ENCODE results near the gene CYSRT1.

The CYSRT1 gene

DNA sequence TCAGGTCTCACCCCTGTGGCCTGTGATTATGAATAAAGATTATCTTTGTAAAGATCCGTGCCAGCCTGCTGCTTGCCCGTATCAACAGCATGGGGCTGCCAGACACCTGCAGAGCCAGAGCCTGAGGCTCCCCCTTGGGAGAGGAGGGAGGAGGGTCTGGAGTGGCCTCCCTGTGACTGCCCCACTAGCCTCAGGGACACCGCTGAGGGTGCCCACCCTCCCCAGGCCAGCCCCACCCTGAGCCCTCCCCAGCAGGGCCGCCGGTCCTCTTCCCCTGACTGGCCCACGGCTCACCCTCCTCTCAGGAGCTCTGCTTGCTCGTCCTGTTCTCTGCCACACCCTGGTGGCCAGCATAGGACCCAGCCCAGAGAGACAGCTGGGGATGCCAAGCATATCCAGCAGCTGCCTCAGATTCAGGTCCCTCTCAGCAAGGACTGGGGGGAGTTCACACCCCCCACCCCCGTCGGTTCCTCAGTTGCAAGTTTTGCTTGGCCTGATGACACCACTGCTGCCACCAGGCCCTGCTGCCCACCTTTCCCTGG lies 34.6 kb upstream of the CYSRT1 start:
- DNase-seq (ENCODE audit: low read depth, low spot score) = no peak
- TF ChIP-seq, protein P1, sequence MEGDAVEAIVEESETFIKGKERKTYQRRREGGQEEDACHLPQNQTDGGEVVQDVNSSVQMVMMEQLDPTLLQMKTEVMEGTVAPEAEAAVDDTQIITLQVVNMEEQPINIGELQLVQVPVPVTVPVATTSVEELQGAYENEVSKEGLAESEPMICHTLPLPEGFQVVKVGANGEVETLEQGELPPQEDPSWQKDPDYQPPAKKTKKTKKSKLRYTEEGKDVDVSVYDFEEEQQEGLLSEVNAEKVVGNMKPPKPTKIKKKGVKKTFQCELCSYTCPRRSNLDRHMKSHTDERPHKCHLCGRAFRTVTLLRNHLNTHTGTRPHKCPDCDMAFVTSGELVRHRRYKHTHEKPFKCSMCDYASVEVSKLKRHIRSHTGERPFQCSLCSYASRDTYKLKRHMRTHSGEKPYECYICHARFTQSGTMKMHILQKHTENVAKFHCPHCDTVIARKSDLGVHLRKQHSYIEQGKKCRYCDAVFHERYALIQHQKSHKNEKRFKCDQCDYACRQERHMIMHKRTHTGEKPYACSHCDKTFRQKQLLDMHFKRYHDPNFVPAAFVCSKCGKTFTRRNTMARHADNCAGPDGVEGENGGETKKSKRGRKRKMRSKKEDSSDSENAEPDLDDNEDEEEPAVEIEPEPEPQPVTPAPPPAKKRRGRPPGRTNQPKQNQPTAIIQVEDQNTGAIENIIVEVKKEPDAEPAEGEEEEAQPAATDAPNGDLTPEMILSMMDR (IDR thresholded peaks at IDR 0.05; ENCODE audit: low read depth, low read length) = no peak
- no peak overlapping the region for H3K4me3 ChIP-seq (ENCODE audit: low read depth, low read length)
- in situ Hi-C loops (cut with HindIII; ENCODE audit: low sequenced_read_pairs) = no loop called here

DNA sequence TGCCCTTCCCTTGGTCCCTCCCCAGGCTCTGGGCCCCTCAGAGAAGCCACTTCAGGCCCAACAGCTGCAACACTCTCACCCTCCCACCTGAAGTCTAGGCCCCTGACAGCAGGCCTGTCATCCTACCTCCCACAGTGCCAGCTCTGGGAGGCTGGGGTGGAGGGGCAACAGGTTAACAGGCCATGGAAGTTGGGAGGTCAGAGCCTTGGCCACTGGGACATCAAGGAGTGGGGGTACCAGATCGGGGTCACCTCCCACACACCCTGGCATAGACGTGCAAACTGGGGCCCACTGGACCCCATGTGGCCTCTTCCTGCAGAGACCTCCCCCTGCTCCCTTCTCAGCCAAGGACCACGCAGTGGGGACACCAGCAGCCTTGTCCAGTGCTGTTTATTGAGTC lies 33.7 kb upstream of the CYSRT1 start:
- no peak for DNase-seq (ENCODE audit: low read depth, low spot score)
- H3K4me3 ChIP-seq (ENCODE audit: low read depth, low read length) = no peak overlapping the region
- TF ChIP-seq, protein P1 (IDR thresholded peaks at IDR 0.05; ENCODE audit: low read depth, low read length) = no peak
- in situ Hi-C loops (cut with HindIII; ENCODE audit: low sequenced_read_pairs) = no loop called here

DNA sequence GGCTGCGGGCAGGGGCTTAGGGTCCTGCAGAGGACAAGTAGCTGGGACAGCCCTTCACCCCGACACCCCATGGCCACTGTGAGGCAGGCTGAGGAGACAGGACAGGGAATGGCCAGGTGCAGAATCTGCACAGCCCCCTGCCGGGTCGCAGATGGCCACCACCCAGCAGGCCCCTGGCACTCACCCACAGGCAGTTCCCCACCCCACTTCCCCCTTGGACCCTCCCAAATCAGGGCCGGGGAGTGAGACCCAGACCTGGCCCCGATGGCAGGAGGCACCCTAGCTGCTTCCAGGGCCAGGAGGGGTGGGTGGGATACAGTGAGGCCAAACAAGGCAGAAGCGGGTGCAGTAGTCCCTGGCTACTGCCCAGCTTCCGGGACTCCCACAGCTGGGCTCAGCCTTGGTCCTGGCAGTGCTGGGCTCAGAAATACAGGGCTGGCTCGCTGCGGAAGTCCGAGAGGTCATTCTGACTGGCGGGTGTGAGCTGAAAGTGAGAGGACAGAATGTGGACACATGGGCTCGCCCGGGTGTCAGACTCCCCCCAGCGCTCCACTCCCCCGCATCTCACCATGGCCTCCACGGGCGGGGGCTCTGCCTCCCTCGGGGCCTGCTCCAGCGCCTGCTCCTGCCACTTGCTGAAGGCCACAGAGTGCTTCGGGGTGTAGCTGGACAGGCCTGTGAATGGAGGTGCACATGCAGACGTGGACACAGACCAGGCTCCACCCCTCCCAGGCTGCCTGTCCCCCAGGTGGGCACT lies 33.1 kb upstream of the CYSRT1 start:
- DNase-seq (ENCODE audit: low read depth, low spot score) = no peak
- TF ChIP-seq, protein P1 (IDR thresholded peaks at IDR 0.05; ENCODE audit: low read depth, low read length) = no peak
- in situ Hi-C loops (cut with HindIII; ENCODE audit: low sequenced_read_pairs) = no loop called here
- no peak overlapping the region for H3K4me3 ChIP-seq (ENCODE audit: low read depth, low read length)

DNA sequence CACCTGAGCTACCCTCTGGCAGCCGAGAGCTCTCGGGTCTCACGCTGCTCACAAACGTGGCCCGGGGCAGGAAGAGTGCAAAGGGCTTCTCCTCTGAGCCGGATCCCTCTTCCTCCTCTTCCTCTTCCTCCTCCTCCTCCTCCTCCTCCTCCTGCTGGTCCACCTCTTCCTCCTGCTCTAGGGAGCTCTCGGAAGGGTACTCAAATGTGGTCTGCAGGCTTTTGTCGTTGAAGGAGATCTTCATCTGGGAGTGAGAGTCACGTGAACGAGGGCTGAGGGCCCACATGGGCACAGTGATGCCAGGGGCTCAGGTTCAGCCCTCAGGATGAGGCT lies 32.6 kb upstream of the CYSRT1 start:
- in situ Hi-C loops (cut with HindIII; ENCODE audit: low sequenced_read_pairs) = no loop called here
- H3K4me3 ChIP-seq (ENCODE audit: low read depth, low read length) = no peak overlapping the region
- TF ChIP-seq, protein P1 (IDR thresholded peaks at IDR 0.05; ENCODE audit: low read depth, low read length) = no peak
- DNase-seq (ENCODE audit: low read depth, low spot score) = no peak

DNA sequence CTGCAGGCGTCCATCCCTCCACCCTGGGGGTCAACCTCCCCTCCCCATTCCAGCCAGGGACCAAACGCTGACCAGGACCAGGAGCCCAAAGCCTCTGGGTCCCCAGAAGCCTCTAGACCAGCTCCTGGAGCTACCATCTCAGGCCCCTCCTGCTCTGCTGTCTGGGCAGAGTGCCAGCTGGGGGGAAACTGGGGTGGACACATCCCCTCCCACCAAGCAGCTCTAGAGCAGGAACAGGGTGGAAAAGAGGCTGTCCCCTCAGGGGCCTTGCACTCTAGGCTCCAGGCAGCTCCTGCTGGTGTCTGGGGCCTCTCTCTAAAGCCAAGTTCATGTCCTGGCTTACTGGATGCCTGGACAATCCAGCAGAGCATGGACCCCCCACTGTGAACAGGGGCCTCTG lies 32.1 kb upstream of the CYSRT1 start:
- H3K4me3 ChIP-seq (ENCODE audit: low read depth, low read length) = no peak overlapping the region
- in situ Hi-C loops (cut with HindIII; ENCODE audit: low sequenced_read_pairs) = no loop called here
- DNase-seq (ENCODE audit: low read depth, low spot score) = no peak
- TF ChIP-seq, protein P1 (IDR thresholded peaks at IDR 0.05; ENCODE audit: low read depth, low read length) = no peak

DNA sequence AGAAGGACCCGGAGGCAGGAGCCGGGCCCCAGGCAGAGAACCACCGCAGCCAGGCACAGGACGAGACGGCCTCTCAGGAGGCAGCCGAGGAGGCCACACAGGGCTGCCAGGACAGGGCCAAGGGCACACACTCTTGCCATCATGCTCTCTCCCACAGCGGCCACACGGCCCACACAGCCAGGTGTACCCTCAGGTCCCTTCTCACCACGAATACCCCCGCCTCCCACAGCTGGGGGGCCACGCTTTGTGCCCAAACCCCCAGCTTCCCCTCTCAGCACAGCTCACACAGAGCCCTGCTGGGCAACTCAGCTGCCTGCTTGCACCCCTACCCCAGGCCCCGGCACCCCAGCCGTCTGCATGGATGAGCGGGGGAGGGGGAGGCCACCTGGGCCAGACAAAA lies 31.2 kb upstream of the CYSRT1 start:
- no peak for DNase-seq (ENCODE audit: low read depth, low spot score)
- TF ChIP-seq, protein P1 (IDR thresholded peaks at IDR 0.05; ENCODE audit: low read depth, low read length) = no peak
- H3K4me3 ChIP-seq (ENCODE audit: low read depth, low read length) = no peak overlapping the region
- in situ Hi-C loops (cut with HindIII; ENCODE audit: low sequenced_read_pairs) = no loop called here
